ENCODE data around the gene FAM78B. TPM values are rescaled to one million over a fixed set of nuclear protein-coding genes. Genes with fewer than 3 reads are reported as not detected.

Gene FAM78B
- total and polyA plus RNA-seq, 2 of the 8 experiments (the other 6 are each of a cell fraction or from before 2014, with no cell fraction given) = 2.3 to 3.6 TPM

- TF ChIP-seq CHD7 (IDR thresholded peaks at IDR 0.05; ENCODE audit: insufficient replicate concordance, low read length) (no peak), POU5F1 (IDR thresholded peaks at IDR 0.05; ENCODE audit: low read depth, low read length) (no peak), BRCA1 (IDR thresholded peaks at IDR 0.05; ENCODE audit: low read depth, low read length) (no peak), RXRA (IDR thresholded peaks at IDR 0.05; ENCODE audit: insufficient read depth, low read depth, low read length) (no peak), KDM4A (IDR thresholded peaks at IDR 0.05; ENCODE audit: low read depth, low read length, severe bottlenecking) (no peak), SIN3A (conservative IDR thresholded peaks at IDR 0.05 in 1 of 2, IDR thresholded peaks at IDR 0.05 in 1 of 2; ENCODE audit: low read depth in 1 of 2, low read length in 2 of 2) (no peak), TAF7 (optimal IDR thresholded peaks at IDR 0.05; ENCODE audit: borderline replicate concordance, low read depth, low read length) (no peak), NANOG (IDR thresholded peaks at IDR 0.05; ENCODE audit: insufficient read depth, low read depth, low read length, poor library complexity, severe bottlenecking) (no peak)
Observed at GRCh38 chr1:166117776-166118175, 49.0 kb downstream of the FAM78B start (continued).
